Stimulated activated CD8-positive, alpha-beta memory T cell treated with anti-CD3 and anti-CD28 coated beads, Interleukin-7, amount 100 ng/mL, for 4 hours (primary cell): ENCODE measurements around the gene PKN2.
"Not testable (repeated sequence)": the region's sequence is repeated elsewhere in the genome, so short reads cannot be mapped to it uniquely, and the experiment has no call there.

Experiments
- DNase-seq, 2 donors: peaks; one replicate each; pipeline ENCODE4 v3.0.0-alpha.2; 2020; ENCODE audit warnings: low read depth in 2 of 2

The PKN2 gene

DNA sequence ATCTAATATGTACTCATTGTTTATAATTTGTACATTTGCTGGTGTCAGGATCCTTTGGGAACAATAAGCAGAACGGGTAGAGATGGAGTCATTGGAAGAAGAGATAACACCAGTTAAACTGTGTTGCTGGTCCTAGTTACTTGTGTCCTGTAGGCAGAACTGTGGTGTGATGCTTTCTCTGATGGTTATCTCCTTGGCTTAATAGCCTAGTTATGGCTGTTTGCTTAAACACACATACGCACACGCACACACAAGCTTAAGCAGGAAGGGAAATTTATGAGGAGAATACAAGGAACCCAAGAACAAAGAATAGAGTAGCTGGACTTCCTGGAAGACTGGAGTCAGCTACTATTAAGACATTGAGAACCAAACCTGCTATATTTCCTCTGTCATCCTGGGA, 5.7 kb upstream of the PKN2 start:
- no peak for DNase-seq

DNA sequence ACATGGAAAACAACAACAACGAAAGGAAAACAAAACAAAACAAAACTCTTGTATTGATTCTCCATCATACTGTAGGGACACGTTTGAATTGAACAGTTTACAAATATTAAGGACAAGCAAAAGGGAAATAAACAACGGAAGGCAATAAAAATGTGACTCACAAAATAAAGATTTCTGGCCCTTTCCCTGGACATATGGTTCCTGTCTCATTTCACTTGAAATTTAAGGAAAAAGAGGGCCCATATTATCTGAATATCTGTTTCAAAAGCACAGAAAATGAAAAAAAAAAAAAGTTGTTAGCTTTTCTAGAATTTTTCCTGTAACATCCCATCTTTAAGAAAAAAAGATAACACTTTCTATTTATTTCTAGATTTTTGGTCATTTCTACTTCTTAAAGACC, 3.6 kb upstream of the PKN2 start:
- no peak for DNase-seq

DNA sequence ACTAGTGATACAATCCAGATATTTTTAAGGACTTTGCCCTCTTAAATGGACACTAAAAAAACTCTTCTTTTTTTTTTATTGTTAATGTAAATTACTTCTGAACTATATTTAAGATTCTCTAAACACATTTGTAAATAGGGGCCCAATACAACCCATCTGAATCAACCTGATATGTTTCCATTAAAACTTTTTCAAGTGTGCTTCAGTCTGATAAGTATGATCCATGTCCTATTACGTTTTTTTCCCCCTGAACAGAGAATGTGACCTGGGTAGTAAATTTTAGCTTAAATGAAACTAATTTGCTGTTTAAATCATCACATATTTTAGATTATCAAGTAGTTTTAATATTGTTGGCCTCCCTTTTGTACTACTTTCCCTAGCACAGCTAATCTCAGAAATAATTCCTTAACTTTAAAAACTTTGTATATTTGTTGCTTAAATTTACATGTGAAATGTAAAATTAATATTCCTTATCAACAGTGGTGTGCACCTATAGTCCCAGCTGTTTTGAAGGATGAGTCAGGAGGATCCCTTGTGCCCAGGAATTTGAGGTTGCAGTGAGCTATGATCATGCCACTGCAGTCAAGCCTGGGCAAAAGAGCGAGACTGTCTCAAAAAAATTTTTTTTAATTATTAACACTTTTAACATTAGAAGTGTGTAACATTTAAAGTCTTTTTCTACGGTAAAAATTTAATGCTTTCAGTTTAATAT, 3.0 kb upstream of the PKN2 start:
- no peak for DNase-seq

DNA sequence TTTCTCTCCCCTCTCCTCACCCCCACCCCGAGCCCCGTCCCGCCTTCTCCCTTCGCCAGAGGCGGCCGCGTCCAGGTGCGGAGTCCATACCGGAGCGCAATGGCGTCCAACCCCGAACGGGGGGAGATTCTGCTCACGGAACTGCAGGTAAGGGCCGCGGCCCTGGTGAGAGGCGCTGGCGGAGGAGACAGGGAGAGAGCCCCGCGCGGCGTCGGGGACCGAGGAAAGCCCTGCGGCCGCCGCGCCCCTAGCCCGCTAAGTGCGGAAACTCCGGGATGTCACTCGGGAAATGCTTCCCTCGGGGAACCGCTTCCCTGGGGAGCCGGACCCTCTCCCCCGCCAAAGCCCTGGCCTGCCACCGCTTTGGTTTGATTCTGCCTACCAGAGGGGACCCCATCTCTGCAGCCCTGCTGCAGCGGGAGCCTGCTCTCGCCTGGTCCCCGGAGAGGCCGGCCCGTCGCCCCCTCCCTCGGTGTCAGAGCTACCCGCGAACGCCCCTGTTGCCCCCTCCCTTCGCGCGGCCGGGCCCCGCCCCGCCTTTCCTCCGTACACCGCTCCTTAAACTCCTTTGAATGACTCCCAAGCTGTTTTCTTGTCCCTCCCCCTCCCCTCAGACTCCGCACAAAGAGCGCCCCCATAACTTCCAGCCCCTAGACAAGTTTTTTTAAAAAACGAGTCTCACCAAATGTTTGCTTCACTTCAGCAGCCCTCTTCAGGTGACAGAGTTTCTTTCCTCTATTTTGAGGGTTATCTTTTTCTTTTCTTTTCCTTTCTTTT, 597 bp downstream of the PKN2 start:
- DNase-seq = peak; percentile 19 to 54

DNA sequence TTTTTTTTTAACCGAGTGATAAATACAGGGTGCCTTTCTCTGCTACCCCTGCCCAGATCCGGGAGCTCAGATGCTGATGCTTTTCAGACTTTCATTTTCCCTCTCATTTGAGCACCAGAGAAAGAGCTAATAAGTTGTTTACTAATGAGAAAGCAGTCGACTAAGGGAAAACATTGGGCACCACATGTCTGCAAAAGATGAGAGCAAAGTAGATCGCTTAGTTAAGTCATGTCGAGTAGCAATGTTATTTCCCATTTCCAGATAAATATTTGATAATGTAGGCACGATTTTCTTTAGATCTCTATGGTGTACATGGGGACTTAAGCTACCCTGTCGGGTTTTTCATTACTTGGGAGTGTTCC, 1.2 kb downstream of the PKN2 start:
- no peak for DNase-seq

DNA sequence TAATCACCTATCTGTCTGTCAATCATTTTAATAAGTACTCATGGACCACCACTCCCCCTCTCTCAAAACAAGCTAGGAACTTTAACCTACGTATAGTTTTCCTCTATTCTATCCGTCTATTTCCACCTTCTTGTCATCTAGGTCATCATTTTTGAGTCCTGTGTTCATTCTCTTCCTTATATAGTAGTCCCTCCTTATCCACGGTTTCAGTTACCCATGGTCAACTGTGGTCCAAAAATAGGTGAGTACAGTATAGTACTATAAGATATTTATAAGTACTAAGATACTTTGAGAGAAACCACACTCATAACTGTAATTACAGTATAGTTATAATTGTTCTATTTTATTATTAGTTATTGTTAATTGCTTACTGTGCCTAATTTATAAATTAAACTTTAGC, 7.5 kb downstream of the PKN2 start:
- DNase-seq = no peak

DNA sequence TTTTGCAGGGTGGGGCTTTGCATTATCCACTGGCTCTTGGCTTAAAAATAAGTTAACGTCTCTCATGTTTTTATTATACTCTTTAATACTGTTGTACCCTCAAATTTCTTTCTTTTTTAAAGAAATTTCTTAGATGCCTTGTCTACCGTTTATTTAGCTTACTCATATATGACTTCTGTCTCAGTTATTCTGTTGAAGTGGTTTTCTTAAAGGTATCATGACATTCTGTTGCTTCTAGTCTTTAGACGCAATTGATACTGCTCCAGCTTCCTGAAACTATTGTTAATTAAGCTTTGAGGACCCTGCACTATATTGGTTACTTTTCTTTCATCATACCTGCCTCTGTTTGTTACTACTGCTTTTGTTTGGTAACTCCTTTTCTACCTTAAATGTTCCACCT, 11.7 kb downstream of the PKN2 start:
- DNase-seq = no peak

DNA sequence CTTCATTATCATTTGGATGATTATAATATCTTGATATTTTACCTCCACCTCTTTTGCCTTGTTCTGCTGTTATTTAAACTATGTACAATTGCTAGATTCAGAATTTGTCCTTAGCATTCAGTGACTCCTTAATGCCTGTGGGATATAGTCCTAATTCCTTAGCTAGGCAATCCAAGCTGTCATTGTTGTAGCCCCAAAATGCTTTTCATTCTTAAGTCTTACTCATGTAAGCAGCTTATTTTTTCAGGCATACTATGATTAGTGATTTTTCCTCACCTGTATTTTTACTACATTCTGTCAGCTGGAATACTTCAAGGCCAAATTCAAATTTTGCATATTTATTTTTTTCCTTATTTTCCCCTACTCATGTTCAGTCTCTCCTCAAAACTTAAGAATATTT, 13.4 kb downstream of the PKN2 start:
- no peak for DNase-seq

DNA sequence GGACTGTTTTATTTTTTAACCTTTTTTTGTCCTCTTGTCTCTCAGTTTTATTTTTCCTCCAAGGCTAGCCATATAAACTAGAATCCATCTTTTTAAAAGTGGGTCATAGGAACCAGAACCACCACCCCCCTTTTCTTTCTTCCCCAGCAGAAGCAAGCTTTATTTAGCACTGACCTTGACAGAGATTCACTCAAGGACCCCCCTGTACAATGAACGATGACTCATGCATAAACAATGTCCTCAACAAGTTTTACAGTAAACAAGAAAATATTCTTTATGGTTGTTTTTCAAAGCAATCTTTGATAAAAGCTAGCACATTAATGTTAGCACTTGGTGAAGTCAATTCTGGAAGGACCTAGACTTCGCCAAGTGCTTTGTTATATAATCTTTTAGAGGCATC, 14.1 kb downstream of the PKN2 start:
- DNase-seq = no peak

DNA sequence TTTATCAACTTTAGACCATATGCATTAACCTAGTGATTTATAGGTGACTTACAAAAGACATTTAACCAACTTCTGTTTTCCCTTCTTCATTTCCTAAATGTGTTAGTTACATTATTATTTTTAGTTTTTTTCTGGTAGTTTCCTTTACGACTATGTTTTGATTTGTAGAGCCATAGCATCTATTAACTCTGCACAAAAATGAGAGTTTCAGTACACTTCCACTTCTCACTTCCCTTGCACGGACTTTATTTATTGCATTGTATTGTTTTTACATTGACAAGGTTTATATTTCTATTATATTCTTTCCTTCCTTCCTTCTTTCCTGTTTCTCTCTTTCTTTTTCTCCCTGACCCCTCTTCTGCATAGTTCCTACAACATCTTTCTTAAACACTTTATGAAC, 14.7 kb downstream of the PKN2 start:
- DNase-seq = no peak

DNA sequence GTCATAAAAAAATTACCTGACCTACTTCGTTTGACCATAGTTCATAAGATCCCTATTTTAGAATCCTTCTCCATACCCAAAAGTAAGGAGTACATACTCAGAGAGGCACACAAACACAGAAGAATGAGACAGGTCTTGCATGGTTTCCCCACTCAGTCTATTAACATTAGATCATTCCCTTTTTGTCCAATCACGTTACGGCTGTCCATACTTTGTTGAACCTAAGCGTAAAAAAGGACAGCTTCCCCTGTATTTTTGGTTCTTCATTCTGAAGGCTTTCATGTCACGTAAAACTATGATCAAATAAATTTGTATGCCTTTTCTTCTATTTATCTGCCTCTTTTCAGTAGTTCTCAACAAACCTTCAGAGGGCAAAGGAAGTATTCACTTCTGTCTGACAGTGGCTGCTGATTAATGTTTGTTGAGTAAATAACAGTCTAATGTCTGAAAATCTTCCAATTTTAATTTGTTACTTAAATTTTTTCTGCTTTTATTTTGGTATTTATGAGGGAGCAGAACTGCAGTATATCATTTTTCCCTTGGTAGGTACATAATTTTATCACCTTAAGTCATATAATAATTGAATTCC, 16.4 kb downstream of the PKN2 start:
- no peak for DNase-seq

DNA sequence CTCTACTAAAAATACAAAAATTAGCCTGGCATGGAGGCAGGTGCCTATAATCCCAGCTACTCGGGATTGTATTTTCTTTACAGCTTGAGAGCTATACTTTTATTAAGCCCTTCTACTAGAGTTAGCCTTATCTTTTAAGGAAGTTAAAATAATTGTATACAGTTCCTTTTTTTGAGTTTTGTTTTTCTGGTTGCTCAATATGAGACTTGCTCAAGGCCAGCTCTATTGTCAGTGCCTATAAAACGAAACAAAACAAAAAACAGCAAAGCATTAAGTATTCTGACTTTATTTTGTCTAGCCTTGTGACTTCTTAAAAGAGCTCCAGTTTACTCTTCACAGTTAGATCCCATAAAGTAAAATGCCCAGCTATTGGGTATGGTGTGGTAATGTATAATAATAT, 17.2 kb downstream of the PKN2 start:
- DNase-seq = no peak

DNA sequence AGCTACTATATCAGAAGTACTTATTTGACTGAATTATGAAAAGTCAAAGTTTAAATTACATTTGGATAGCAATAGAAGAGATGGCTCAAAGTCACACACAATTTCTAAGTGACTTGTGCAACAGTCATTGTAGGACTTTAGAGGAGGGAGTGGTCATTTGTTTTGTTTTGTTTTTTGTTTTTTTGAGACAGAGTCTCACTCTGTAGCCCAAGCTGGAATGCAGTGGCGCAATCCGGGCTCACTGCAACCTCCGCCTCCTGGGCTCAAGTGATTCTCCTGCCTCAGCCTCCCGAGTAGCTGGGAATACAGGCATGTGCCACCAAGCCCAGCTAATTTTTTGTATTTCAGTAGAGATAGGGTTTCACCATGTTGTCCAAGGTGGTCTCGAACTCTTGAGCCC, 17.7 kb downstream of the PKN2 start:
- not testable (repeated sequence) for DNase-seq

DNA sequence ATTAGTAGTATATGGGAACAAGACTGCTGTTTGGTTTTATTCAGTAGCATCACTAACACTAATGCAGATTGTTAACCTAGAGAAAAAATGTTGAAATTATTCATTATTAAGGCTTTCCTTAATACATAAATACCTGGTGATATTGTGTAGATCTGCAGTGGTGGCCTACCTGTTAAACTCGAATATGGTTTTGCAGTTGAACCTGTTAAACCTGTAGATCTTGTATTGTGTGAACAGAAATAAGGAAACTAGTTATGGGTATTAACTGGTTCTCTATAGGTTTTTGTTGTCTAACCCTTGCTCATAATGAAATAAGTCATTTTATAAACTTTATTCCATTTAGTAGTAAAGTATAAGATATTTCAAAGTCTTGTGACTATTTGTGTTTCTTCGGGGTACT, 23.9 kb downstream of the PKN2 start:
- no peak for DNase-seq

DNA sequence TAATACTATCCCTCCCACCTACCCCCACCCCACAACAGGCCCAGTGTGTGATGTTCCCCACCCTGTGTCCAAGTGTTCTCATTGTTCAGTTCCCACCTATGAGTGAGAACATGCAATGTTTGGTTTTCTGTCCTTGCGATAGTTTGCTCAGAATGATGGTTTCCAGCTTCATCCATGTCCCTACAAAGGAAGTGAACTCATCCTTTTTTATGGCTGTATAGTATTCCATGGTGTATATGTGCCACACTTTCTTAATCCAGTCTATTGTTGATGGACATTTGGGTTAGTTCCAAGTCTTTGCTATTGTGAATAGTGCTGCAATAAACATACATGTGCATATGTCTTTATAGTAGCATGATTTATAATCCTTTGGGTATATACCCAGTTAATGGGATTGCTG, 28.8 kb downstream of the PKN2 start:
- not testable (repeated sequence) for DNase-seq

DNA sequence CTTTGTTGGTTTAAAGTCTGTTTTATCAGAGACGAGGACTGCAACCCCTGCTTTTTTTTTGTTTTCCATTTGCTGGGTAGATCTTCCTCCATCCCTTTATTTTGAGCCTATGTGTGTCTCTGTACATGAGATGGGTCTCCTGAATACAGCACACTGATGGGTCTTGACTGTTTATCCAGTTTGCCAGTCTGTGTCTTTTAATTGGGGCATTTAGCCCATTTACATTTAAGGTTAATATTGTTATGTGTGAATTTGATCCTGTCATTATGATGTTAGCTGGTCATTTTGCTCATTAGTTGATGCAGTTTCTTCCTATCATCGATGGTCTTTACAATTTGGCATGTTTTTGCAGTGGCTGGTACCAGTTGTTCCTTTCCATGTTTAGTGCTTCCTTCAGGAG, 32.5 kb downstream of the PKN2 start:
- DNase-seq = not testable (repeated sequence)

DNA sequence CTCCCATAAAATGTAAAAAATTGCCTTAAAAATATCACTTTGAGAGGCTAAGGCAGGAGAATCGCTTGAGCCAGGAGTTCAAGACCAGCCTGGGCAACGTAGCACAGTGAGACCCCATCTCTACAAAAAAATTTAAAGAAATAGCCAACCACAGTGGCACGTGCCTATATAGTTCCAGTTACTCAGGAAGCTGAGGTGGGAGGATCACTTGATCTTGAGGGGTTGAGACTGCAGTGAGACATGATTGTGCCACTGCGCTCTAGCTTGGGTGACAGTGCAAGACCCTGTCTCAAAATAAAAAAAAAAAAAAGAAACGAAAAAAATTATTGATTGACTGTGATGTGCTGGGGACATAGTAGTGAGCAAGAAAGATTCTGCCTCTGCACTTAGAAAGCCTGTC, 38.4 kb downstream of the PKN2 start:
- DNase-seq = no peak

DNA sequence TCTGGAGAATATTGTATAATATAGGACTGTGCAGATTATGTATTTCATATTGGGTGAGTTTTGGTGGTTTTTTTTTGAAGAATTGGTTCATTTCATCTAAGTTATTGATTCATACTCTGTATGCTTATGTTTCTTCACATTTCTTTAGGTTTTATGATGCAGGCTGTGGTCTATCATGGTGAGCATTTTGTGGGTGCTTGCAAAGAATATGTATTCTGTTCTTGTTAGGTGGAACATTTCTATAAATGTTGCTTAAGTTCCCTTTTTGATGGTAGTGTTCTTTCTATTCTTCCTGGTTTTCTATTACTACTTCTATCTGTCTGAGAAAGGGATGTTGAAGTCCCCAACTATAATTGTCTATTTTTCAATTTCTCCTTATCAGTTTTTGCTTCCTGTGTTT, 42.6 kb downstream of the PKN2 start:
- no peak for DNase-seq

DNA sequence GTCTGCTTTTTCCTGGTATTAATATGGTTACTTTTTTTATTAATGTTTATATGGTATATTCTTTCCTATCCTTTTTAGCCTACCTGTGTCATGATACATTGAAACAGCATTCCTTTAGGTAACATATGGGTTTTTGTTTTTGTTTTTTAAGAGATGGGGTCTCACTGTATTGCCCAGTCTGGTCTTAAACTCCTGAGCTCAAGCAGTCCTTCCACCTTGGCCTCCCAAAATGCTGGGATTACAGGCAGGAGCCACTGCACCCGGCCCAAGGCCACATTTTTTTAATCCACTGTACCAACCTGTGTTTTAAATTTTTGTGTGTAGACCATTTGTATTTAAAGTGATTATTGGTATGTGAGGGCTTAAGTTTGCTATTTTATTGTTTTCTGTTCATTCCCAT, 43.1 kb downstream of the PKN2 start:
- no peak for DNase-seq

DNA sequence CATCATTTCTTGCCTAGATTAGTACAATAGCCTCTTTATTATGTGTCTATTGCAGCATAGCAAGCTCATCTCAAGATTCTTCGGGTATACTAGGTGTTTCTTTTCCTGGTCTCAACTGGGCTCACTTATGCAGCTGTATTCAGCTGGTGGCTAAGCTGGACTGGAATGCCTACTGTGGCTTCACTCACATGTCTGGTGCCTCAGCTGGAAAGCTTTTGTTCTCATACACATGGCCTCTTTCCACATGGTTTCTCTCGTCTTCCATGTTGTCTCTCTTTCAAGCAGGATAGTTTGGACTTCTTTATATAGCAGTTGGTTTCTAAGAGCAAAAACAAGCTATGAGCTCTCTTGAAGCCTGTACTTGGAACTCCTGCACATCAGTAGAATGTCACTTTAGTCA, 45.2 kb downstream of the PKN2 start:
- DNase-seq = no peak

DNA sequence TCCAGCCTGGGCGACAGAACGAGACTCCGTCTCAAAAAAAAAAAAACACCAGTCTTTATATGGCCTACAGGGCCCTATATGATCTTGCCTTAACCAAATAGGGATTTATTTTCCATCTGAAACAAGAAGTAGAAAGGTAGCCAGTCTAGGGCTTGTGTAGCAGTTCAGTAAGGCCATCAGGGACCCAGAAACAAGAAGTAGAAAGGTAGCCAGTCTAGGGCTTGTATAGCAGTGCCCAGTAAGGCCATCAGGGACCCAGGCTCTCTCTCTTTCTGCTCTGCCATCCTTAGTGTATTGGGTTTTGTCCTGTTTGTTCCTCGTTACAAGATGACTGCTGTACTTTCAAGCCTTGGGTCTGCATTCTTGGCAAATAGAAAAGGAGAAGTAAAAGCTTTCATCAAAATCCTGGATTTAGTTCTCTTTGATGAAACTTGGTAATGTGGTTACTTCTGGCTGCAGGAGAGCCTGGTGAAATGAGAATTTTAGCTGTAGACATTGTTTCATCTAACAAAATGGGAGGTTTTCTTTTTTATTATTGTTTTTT, 46.1 kb downstream of the PKN2 start:
- no peak for DNase-seq

DNA sequence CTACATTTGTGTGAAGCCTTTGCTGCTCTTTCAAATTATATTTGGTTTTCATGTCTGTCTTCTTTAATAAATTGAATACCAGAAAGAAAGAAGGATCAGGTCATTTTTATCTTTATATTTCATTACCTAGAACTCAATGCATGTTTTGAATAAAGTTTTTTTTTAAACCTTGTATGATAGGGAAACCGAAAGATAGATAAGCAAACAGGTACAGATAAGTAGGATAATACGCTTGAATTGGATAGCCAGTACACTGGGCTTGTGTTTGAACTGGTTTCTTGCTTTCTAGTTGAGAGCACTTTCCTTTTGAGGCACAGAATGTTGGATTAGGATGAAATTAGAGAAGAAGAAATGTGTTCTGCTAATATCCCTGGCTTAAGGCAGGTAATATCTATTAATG, 46.9 kb downstream of the PKN2 start:
- DNase-seq = no peak
